ENCODE results near the gene CRADD. TPM values are rescaled to one million over a fixed set of nuclear protein-coding genes. Genes with fewer than 3 reads are reported as not detected.

The CRADD gene
- polyA plus RNA-seq, 1 of the 3 experiments (the other 2 are of a cell fraction): 13.6 TPM

- TF ChIP-seq ZBTB33 (IDR thresholded peaks at IDR 0.05; ENCODE audit: borderline replicate concordance, low read depth) (no peak), GABPA (IDR thresholded peaks at IDR 0.05; ENCODE audit: low read depth) (no peak), IRF3 (IDR thresholded peaks at IDR 0.05; ENCODE audit: low read depth, low read length) (no peak), TEAD4 (IDR thresholded peaks at IDR 0.05; ENCODE audit: borderline replicate concordance, insufficient read depth) (no peak), USF1 (IDR thresholded peaks at IDR 0.05; ENCODE audit: borderline replicate concordance, low read depth) (no peak), TCF12 (IDR thresholded peaks at IDR 0.05) (no peak)
Observed at GRCh38 chr12:93824514-93825500, 147.6 kb downstream of the CRADD start (continued).

GRCh38 chr12:93825501-93825888 is 148.3 kb downstream of the CRADD start:
- no peaks in the 10 kb centered on the region for H3K9me3 ChIP-seq
- no peaks in the 10 kb centered on the region for H3K79me2 ChIP-seq (ENCODE audit: insufficient read depth)
- no peak for DNase-seq
- H3K9me2 ChIP-seq: no peaks in the 10 kb centered on the region
- no peaks in the 10 kb centered on the region for H3F3A ChIP-seq (replicated peaks; ENCODE audit: insufficient read depth)
- TF ChIP-seq FOXJ3 (CRISPR knock-in tag; IDR thresholded peaks at IDR 0.05) (no peak), RAD21 (IDR thresholded peaks at IDR 0.05; ENCODE audit: low read length) (peak; percentile 31; the same call in 1 of the 2 replicates)
- no peak overlapping the region for H3K27ac ChIP-seq (ENCODE audit: low read depth in 2 of 2, low read length in 1 of 2)
- H3K4me1 ChIP-seq (ENCODE audit: control insufficient read depth in 1 of 2, insufficient read depth in 2 of 2, low read depth in 1 of 2, low read length in 1 of 2): peaks cover 0 to 14% of the 10 kb centered on the region in 2 experiments; a peak in 2 of 4 replicates
- H3K4me2 ChIP-seq: no peak overlapping the region
- WGBS (ENCODE audit: low lambda C conversion rate): 88% methylated on average over 3 of the region's 3 CpGs
- CTCF ChIA-PET: interaction anchor here (2.0 kb wide), 1 partner anchor 255 kb away, joined by 6 read pairs; no protein-coding TSS in a partner anchor
- no peak overlapping the region for H3K4me3 ChIP-seq (ENCODE audit: low read depth in 2 of 2, low read length in 1 of 2)
- H3K36me3 ChIP-seq (replicated peaks in 1 of 2; ENCODE audit: control insufficient read depth in 1 of 2, insufficient read depth in 2 of 2, low read length in 1 of 2): no peaks in the 10 kb centered on the region
- no peak overlapping the region for H3K9ac ChIP-seq
- H4K20me1 ChIP-seq (ENCODE audit: insufficient read depth): no peaks in the 10 kb centered on the region
- POLR2A ChIA-PET: no interaction called here
- no peaks in the 10 kb centered on the region for H3K27me3 ChIP-seq (ENCODE audit: insufficient read depth)
- H2AFZ ChIP-seq (ENCODE audit: low read depth): no peak overlapping the region
